PC-9 (cell line): ENCODE measurements around the gene LETM1.

Experiments
- CTCF ChIP-seq: fragments of 200-600 bp; sonication (generic); conservative IDR thresholded peaks from 2 replicates; pipeline ENCODE4 v1.6.1; 2017; ENCODE audit warnings: mixed run types, antibody characterized with exemption, mild to moderate bottlenecking, moderate library complexity
- EZH2 ChIP-seq: fragments of 200-600 bp; sonication (generic); IDR thresholded peaks from 2 replicates; pipeline ENCODE4 v1.8.0; 2017; ENCODE audit warnings: antibody characterized with exemption, low read depth

GRCh38 chr4:1841201-1841886, 14.6 kb downstream of the LETM1 start:
- no peak for TF ChIP-seq CTCF
- no peak for TF ChIP-seq EZH2
